BJ (cell line): Measurements from ENCODE around the gene CFAP74. TPM values are rescaled to one million over a fixed set of nuclear protein-coding genes. Genes with fewer than 3 reads are reported as not detected.
"Not testable (repeated sequence)": the region's sequence is repeated elsewhere in the genome, so short reads cannot be mapped to it uniquely, and the experiment has no call there.

ENCODE experiments used
- CTCF ChIA-PET: fragments of 350-600 bp; formaldehyde crosslinking; extraction: SDS; loops from one replicate; lab custom pipeline; 2021; ENCODE audit warnings: antibody characterized with exemption, inconsistent platforms; lab: Yijun Ruan, JAX
- POLR2A ChIA-PET: fragments of 300-600 bp; sonication (Branson Sonifier 250); formaldehyde crosslinking; extraction: SDS; loops from one replicate; lab custom pipeline; 2021; ENCODE audit warnings: antibody characterized with exemption; lab: Charles Lee
- DNase-seq: peaks from one replicate; pipeline ENCODE4 v3.0.0-alpha.2; 2011; ENCODE audit warnings: low read depth
- H3K27me3 ChIP-seq: 2 replicates; pipeline ENCODE4 v1.6.0; 2011; ENCODE audit warnings: low read length; ENCODE audit not compliant: control insufficient read depth, insufficient read depth
- H3K36me3 ChIP-seq: 2 replicates; pipeline ENCODE4 v1.5.1; 2011; ENCODE audit warnings: low read length; ENCODE audit not compliant: control insufficient read depth, insufficient read depth
- H3K4me3 ChIP-seq: 2 replicates; pipeline ENCODE4 v1.5.1; 2011; ENCODE audit warnings: low read depth, mild to moderate bottlenecking, control low read depth, low read length
- polyA plus RNA-seq: library from polyadenylated mRNA; depleted of rRNA; stranded (reverse); fragments of >200 nt; gene quantifications from 2 replicates; pipeline ENCODE4 v1.2.3, GENCODE V29; 2011
- TF ChIP-seq, protein P1 (sequence below): IDR thresholded peaks from 2 replicates; pipeline ENCODE4 v1.5.1; 2011; ENCODE audit warnings: low read depth, mild to moderate bottlenecking, control low read depth, inconsistent platforms, low read length, moderate library complexity; ENCODE audit not compliant: insufficient read depth

Gene CFAP74
- polyA plus RNA-seq, 1 experiment = not detected

DNA sequence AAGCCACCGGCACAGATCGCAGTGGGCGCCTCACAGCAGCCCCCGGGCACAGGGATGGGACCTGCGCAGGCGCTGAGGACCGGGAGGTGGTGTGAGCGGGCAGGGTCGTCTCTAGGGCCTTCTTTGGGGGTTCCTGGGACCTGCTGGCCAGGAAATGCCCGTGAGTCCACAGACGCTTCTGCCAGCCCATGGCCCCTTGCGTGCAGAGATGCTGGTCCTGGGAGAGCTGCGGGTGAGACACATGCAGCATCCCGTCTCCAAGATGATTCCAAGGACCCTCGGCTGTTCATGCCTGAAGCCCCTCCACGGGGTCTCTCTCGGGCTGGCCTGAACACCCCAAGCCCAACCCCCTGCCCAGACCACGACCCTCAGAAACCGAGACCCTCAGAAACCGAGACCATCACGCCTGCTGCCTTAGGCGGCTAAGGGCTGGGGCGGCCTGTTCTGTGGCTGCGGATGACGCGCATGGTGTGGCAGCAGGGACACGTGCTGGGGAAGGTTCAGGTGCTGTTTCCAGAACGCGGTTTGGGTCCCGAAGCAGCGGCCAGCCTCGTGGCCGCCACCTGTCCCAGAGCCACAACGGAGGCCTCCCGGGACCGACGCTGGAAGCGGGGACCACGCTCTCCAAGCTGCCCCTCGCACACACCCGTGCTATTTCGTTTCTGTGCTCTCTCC lies 23.0 kb downstream of the CFAP74 start:
- CTCF ChIA-PET = no interaction called here
- DNase-seq = no peak
- Histone ChIP-seq H3K4me3 (no peak overlapping the region), H3K36me3 (no peaks in the 10 kb centered on the region), H3K27me3 (no peaks in the 10 kb centered on the region)
- POLR2A ChIA-PET = no interaction called here
- TF ChIP-seq, protein P1, sequence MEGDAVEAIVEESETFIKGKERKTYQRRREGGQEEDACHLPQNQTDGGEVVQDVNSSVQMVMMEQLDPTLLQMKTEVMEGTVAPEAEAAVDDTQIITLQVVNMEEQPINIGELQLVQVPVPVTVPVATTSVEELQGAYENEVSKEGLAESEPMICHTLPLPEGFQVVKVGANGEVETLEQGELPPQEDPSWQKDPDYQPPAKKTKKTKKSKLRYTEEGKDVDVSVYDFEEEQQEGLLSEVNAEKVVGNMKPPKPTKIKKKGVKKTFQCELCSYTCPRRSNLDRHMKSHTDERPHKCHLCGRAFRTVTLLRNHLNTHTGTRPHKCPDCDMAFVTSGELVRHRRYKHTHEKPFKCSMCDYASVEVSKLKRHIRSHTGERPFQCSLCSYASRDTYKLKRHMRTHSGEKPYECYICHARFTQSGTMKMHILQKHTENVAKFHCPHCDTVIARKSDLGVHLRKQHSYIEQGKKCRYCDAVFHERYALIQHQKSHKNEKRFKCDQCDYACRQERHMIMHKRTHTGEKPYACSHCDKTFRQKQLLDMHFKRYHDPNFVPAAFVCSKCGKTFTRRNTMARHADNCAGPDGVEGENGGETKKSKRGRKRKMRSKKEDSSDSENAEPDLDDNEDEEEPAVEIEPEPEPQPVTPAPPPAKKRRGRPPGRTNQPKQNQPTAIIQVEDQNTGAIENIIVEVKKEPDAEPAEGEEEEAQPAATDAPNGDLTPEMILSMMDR = no peak

DNA sequence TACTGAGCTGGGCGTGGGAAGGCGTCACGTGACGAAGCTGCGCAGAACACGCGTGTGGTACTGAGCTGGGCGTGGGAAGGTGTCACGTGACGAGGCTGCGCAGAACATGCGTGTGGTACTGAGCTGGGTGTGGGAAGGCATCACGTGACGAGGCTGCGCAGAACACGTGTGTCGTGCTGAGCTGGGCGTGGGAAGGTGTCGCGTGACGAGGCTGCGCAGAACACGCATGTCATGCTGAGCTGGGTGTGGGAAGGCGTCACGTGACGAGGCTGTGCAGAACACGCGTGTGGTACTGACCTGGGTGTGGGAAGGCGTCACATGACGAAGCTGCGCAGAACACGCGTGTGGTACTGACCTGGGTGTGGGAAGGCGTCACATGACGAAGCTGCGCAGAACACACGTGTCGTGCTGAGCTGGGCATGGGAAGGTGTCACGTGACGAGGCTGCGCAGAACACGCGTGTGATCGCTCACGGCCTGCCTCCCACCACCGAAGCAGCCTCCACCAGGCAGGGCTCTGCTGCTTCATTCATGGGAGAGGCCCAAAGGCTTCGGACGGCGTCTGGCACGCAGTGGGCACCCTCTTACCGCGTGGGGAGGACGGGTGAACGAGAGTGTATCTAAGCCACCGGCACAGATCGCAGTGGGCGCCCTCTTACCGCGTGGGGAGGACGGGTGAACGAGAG lies 24.0 kb downstream of the CFAP74 start:
- ChIA-PET CTCF (interaction anchor here (1.9 kb wide), 1 partner anchor 19 kb away, joined by 5 read pairs; no protein-coding TSS in a partner anchor), POLR2A (no interaction called here)
- no peak for DNase-seq
- no peaks in the 10 kb centered on the region for H3K36me3 ChIP-seq
- no peaks in the 10 kb centered on the region; the same call in 1 of the 2 replicates for H3K27me3 ChIP-seq
- TF ChIP-seq, protein P1 = no peak
- no peak overlapping the region for H3K4me3 ChIP-seq

- H3K4me3 ChIP-seq, H3K36me3 ChIP-seq, H3K27me3 ChIP-seq, DNase-seq, POLR2A ChIA-PET: not testable (repeated sequence)
- CTCF ChIA-PET = interaction anchor here (1.9 kb wide), 1 partner anchor 18 kb away, joined by 5 read pairs; no protein-coding TSS in a partner anchor
These were observed 24.7 kb downstream of the CFAP74 start for GRCh38 chr1:1978690-1979481.

- no peak overlapping the region for H3K4me3 ChIP-seq
- no peaks in the 10 kb centered on the region; the same call in 1 of the 2 replicates for H3K27me3 ChIP-seq
- H3K36me3 ChIP-seq = no peaks in the 10 kb centered on the region
- ChIA-PET CTCF (interaction anchor here (1.9 kb wide), 1 partner anchor 17 kb away, joined by 5 read pairs; no protein-coding TSS in a partner anchor), POLR2A (no interaction called here)
- TF ChIP-seq, protein P1 = no peak
- DNase-seq = no peak
These were observed 25.5 kb downstream of the CFAP74 start for GRCh38 chr1:1978108-1978507.

- CTCF ChIA-PET = no interaction called here
- POLR2A ChIA-PET = no interaction called here
- TF ChIP-seq, protein P1 = no peak
- no peak overlapping the region for H3K4me3 ChIP-seq
- H3K36me3 ChIP-seq = no peaks in the 10 kb centered on the region
- DNase-seq = no peak
- H3K27me3 ChIP-seq = no peaks in the 10 kb centered on the region; the same call in 1 of the 2 replicates
These were observed 27.6 kb downstream of the CFAP74 start for GRCh38 chr1:1976031-1976430.
